NOMO-1 (cell line): ENCODE data around the gene PIP4K2A.
A peak's percentile ranks its signal among the peaks of the same experiment; 100 is the strongest.

Experiments
- DNase-seq, 2 experiments: peaks; one replicate each; lab custom pipeline; 2025; ENCODE audit not compliant: unreplicated experiment in 2 of 2; lab: John Stamatoyannopoulos, UW

The PIP4K2A gene

GRCh38 chr10:22561909-22562308 lies 152.5 kb downstream of the PIP4K2A start:
- no peak for DNase-seq

GRCh38 chr10:22560913-22561239 lies 153.5 kb downstream of the PIP4K2A start:
- DNase-seq: no peak

DNA sequence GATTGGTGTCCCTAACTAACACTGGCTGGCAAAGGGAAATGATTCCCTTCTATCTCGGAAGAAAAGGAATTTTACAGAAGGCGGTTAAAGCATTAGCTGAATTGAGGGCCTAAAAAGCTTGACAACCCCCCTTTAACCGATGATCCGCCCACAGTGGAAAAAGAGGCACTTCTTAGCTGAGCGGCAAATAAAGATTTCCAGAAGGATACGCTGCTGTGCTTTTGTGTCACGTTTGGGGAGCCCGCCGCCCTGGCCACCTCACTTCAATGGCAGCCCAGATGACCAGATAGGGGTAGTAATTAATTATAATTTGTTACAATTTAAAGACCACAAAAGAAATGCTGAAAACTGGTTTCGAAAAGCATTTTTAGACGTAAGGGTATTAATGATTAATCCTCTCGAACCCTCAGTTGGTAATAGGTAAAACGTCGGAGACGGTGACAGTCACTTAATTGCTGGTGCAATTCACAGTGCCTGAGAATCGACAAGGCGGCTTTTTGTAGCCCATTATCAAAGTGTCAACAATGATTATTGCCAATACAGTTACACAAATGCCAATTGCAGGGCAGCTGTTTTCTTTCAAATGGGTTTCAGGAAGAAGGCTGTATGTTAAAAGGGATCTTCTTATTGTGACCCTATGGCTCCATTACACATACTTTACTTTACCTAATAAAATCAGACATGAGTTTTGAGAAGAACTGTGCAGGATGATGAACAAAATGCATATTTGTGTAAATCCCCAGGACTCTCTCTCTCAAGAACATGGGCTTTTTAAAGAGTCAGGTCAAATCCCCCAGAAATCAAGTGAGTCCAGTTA lies 154.1 kb downstream of the PIP4K2A start:
- DNase-seq: no peak

GRCh38 chr10:22557321-22557720 lies 157.1 kb downstream of the PIP4K2A start:
- DNase-seq: no peak

- no peak for DNase-seq
These were observed 157.6 kb downstream of the PIP4K2A start for GRCh38 chr10:22556774-22557173.

DNA sequence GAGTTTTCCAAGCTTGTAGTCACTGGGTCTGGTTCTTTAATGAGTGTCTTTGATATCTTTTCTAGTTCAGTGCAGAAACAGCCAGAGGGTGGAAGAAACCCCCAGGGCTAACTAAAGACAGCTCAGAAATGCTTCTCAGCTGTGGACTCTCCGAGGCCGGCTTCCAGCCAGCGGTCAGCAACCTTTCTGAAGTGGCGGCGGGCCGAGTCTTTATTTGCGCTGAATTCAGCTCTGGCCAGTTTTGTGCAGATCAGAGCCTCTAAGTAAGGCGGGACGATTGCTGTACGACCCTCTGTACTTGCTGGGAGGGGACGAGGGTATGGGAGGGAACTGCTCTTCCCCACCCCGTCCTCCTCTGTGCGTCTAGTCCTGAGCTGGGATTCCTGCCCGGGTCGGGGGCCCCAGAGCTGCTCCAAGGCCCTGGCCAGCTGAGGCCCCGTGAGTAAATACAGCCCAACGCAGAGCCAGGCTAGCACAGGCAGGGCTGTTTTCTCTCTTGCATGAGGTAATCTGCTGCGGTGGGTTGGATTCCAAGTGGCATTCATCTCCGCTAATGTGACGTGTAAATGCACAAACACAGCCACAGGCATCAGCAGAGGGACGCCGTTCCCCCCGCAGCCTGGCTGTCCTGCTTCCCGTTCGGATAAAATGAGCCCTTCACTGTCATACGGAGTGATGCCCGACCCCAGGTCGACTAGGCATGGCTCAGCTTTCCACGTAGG lies 159.8 kb downstream of the PIP4K2A start:
- DNase-seq: no peak

GRCh38 chr10:22553452-22553995 lies 160.9 kb downstream of the PIP4K2A start:
- no peak for DNase-seq

- DNase-seq: no peak
These were observed 161.4 kb downstream of the PIP4K2A start for GRCh38 chr10:22552888-22553378.

- DNase-seq: no peak
These were observed 162.6 kb downstream of the PIP4K2A start for GRCh38 chr10:22551681-22552365.

DNA sequence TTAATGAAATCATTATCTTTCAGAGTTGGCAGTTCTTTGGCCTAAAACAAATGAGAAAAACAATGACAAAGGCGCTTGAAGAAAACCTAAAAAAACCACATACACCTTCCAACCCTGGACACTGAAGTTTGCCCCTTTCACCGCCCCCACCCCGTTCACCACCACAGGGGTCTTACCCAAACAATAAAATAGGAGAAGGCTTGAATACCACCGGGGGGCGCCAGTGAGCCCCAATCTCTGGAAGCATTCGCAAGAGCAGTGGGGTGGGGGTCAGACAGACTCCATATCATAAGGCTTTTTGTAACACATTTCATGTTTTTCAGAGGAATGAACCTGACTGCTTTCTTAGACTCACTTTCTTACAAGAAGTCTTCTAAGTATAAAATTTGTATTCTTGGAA lies 163.6 kb downstream of the PIP4K2A start:
- DNase-seq: peak in 1 of 2 experiments; percentile 5

- no peak for DNase-seq
These were observed 166.0 kb downstream of the PIP4K2A start for GRCh38 chr10:22548344-22548743.

- no peak for DNase-seq
These were observed 168.7 kb downstream of the PIP4K2A start for GRCh38 chr10:22545643-22546042.

GRCh38 chr10:22544325-22545068 lies 169.9 kb downstream of the PIP4K2A start:
- no peak for DNase-seq

DNA sequence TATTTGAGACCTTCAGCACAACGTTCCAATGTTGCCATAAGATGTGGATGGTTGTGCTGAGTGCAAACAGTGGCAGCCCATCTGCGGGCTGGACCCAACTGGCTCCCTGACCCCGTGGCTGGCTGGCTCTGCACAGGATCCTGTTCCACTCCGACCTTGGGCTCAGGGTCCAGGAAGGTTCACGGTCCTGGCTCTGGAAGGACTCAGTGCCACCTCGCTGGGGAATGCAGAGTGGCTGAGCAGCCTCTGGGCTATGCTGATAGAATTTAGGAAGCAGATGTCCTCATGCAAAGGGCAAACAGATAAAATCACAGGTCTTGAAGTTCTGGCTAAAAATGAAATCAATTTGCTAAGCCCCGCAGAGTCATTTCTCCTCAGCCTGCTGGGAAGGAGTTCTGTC lies 171.6 kb downstream of the PIP4K2A start:
- DNase-seq: no peak

DNA sequence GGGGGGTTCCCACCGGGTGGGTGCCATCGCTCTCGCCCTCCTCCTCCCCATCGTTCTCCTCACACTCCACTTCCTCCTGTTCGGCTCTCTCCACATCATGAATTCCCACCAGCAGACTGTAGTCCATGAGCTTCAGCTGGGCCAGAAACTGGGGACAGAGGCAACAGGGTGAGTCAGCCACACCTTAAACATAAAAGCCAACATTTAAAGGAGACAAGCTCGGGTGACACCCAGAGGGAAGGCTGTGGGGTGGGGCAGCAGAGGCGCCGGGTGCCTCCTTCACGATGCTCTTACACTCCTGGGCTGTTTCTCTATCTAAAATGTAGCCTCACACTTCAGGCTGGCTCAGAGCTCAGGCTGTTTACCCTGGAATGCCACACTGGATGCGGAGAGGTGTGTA lies 172.5 kb downstream of the PIP4K2A start:
- no peak for DNase-seq

- no peak for DNase-seq
These were observed 174.6 kb downstream of the PIP4K2A start for GRCh38 chr10:22539579-22540298.

DNA sequence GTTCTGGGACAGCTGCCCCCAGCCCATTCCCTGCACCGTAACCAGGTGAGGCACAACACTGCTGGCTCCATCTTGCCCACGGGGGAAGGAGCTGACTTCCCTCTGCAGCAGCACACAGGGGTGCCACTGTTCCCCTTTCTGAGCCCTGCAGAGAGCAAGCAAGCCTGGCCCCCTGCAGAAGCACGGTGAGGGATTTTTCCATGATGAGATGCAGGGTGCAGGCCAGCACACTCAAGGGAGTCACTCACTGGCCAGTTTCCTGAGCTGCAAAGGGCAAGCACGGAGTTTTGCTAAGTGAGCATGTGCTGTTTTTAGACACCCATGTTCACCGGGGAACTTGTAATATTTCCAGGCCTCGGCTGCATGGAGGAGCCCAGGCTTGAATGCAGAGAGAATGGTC lies 176.6 kb downstream of the PIP4K2A start:
- DNase-seq: no peak

- DNase-seq: no peak
These were observed 177.8 kb downstream of the PIP4K2A start for GRCh38 chr10:22536620-22537019.

- no peak for DNase-seq
These were observed 179.4 kb downstream of the PIP4K2A start for GRCh38 chr10:22534849-22535604.
